ENCODE results near the gene NUP58.

NUP58 gene

DNA sequence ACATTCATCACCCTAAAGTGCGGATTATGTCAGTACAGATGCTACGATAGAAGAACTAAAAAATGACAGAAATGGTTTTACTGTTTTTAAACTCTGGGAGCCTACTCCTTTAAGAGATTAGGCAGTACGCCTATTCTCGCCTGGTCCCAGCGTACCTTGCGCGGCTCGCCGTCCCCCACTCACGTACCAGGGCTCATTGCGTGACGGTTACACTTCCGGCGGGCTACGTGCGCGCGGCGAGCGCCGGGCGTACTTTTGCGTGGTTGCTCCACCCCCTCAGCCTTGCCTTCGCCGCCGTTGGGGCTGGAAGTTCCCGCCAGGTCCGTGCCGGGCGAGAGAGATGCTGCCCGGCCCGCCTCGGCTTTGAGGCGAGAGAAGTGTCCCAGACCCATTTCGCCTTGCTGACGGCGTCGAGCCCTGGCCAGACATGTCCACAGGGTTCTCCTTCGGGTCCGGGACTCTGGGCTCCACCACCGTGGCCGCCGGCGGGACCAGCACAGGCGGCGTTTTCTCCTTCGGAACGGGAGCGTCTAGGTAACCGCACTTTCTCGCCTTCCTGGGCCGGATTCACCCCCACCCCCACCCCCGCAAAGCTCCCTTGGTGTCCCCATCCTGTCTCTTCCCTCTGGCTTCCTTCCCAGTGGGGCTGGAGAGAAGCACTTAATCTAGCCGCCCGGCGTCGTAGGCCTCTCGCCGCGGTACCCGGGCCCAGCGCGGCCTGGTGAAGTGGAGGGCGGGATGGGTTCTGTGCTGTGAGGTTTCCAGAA is at the start of gene NUP58:
TSS of gene NUP58 (plus strand) at position 279 of the 767 bp plus-strand sequence. CDS start at position 428, 149 bp downstream.
- DNase-seq (ENCODE audit: low spot score), result peak; percentile 92

DNA sequence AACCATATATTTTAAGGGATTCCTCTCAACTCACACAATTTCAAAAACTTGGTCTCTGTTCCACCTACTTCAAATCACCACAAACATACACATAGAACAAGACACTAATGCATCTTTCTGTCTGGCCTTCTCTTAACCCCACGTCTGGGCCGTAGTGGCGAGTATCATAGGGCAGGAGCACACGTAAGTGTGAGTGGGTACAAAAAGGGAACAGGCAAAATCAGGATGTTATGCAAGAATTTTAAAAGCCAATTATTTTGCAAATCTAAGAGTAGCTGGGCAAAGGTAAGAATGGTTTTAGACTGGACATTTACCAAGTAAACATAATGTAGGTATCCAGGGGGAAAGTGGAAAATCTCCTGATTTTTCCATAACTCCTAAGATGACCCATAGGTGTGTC is 49.2 kb upstream of the NUP58 start:
- no peak for DNase-seq (ENCODE audit: low spot score)

- no peak for DNase-seq (ENCODE audit: low spot score)
Measured at GRCh38 chr13:25252752-25253151, 48.7 kb upstream of the NUP58 start.

- DNase-seq (ENCODE audit: low spot score), result no peak
Measured at GRCh38 chr13:25253702-25254101, 47.7 kb upstream of the NUP58 start.

DNA sequence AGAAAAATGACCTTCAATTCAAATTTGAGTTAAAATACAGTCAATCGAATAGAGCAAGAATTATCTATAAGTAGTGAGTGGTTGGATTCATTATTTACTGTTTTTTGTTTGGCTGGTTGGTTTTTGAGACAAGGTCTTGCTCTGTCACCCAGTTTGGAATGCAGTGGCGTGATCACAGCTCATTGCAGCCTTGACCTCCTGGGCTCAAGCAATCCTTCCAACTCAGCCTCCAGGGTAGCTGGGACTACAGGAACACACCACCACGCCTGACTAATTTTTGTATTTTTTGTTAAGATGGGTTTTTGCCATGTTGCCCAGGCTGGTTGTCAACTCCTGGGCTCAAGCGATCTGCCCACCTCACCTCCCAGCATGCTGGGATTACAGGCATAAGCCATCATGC is 39.2 kb upstream of the NUP58 start:
- no peak for DNase-seq (ENCODE audit: low spot score)

DNA sequence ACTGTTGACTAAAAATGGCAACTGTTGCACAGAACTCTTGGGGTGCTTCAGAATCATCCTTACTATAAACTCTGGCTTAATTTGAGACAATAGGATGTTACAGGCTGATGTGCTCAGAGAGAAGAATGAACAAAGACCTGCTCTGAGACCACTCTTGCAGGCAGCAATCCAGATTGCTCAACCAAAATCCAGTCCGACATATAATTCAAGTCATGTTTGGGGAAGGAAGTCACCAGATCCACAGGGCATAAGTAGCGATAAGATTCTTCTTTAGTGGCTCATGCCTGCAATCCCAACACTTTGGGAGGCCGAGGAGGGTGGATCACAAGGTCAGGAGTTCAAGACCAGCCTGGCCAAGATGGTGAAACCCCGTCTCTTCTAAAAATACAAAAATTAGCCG is 34.7 kb upstream of the NUP58 start:
- no peak for DNase-seq (ENCODE audit: low spot score)

DNA sequence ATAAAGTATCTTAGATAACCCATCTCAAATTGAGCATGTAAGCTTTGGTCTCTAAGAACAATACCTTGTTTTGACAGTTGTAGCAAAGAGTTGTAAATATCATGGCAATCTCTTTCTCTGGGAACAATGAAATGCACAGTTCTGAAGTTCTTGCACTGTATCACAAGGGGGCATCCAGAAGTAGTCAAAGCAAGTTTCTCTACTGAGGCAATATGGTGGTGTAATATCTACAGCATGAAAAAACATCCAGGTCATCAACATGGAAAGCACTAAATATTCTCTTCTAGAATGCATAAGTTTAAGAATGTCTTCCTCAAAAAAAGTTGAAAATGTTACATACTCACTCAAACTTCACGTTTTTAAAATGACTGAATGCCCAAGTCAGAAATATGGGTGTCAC is 33.7 kb upstream of the NUP58 start:
- DNase-seq (ENCODE audit: low spot score), result peak; percentile 16

DNA sequence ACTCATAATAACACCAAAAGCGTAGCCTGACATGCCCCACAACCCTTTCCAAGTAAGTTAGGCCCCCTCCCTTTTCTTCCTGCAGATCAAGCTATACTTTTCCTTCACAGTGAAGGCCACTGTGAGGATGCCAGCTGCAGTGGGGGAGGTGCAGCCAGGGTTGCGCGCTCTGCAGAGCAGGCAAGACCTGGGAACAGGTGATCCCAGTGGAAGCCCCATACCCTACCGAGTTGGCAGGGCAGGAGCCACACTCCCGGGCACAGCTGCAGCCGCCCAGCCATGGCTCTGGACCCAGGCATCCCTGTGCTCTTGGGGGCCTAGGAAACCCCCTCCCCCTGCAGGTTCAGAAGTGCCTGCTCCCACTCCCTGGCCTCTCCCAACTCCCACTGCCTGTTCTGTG is 32.9 kb upstream of the NUP58 start:
- DNase-seq (ENCODE audit: low spot score), result no peak

DNA sequence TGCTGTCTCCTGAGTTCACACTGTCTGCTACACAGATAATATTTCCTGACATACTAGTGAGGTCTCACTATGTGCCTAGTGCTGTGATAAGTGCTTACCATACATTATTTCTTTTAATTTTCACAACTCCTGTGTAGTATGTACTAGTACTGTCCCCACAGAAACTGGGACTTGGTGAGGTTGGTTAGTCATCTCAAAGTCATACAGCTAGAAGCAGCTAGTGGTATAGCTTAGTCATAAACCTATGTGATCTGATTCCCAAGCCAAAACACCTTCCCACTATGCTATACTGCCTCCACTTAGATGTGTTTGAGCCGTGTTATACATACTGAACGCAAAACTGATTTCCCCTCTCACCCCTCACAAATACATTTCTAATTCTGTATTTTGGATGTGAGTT is 24.7 kb upstream of the NUP58 start:
- no peak for DNase-seq (ENCODE audit: low spot score)

DNA sequence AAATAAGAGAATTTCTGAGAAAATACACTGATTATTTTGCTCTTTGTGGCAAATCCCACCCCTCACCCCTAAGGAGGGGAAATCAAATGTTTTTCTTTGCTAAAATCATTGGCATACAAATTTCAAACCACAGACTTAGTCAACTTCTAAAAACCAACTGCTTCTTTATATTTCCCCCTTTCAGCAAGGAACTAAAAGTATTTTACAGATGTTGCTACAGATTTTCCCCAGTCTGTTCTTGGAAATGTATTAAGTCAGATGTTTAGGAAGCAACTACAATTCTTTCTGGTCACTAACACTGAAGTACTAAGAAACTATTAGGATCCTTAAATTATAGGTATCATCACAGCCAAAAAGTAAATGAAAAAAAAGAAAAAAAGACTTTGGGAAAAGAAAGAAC is 21.0 kb upstream of the NUP58 start:
- no peak for DNase-seq (ENCODE audit: low spot score)

DNA sequence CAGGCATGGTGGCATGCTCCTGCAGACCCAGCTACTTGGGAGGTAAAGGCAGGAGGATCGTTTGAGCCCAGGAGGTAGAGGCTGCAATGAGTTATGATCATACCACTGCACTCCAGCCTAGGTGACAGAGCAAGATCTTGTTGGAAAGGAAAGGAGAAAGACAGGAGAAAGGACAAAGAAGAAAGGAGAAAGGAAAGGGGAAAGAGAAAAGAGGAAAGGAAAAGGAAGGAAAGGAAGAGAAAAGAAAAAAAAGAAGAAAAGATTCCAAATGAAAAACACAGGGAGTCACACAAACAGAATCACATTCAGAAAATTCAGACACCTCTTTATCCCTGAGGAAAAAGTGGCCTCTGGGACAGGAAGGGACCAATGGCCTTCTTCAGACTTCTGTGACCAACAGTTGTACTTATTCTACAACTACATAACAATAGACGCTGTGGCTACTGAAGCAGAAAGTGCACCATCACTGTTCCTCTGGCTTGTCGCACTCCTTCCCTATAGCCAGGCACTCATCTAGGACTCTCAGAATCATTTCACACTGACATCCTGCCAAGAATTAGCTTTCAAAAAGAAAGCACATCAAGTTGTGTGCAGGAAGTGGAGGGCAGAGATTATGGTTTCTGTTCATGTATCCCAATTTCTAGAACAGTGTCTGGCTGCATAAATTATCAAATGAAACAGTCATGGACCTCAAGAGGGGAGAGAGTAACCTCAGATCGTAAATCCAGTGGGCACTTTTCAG is 20.1 kb upstream of the NUP58 start:
- no peak for DNase-seq (ENCODE audit: low spot score)

- no peak for DNase-seq (ENCODE audit: low spot score)
Measured at GRCh38 chr13:25281935-25282332, 19.5 kb upstream of the NUP58 start.

- DNase-seq (ENCODE audit: low spot score), result peak; percentile 35
Measured at GRCh38 chr13:25286308-25286968, 15.0 kb upstream of the NUP58 start.

GRCh38 chr13:25286969-25287961 is 14.2 kb upstream of the NUP58 start, which contains the start of gene MTMR6:
Gene MTMR6, minus strand, starts transcription at chr13:25287488. Its CDS starts 241 bp downstream, at chr13:25287247.
- DNase-seq (ENCODE audit: low spot score), result peak; percentile 89

GRCh38 chr13:25288966-25289365 is 12.5 kb upstream of the NUP58 start:
- DNase-seq (ENCODE audit: low spot score), result no peak

DNA sequence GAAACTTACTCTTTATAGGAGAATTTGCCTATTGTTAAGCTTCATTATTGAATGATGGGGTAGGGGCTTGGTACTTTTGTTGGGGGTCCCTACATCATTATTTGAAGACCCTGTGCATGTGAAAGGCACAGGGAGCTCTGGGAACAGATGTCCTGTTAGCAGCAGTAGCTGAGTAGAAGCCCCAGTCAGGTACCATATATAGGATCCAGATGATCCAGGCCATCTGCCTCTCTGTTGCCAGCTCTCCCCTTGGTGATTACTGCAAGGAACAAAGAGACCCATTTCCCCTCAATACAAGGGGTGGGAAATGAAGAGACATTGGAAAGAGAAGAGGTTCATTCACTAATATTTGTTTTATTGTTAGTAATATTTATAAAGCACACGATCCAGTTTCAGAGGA is 9.7 kb upstream of the NUP58 start:
- no peak for DNase-seq (ENCODE audit: low spot score)

GRCh38 chr13:25292301-25292700 is 9.1 kb upstream of the NUP58 start:
- DNase-seq (ENCODE audit: low spot score), result no peak

DNA sequence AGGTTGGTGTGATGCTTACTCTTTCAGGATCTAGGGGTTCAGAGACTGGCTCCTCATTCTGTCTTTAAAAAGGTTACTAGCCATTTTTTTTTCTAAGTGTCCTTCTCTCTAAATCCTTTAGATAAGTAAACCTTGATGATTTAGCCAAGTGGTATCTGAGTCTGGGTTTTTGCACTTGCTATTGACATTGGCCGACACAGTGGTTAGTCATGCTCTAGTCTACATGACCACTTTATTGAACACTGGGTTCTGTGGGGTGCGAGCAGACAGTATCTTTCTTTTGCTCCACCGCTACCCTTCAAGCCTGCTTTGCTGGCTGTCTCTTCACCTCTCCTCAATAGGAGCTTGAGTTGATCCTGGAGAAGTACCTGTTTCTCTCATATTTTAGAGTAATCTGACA is 6.2 kb upstream of the NUP58 start:
- DNase-seq (ENCODE audit: low spot score), result no peak

DNA sequence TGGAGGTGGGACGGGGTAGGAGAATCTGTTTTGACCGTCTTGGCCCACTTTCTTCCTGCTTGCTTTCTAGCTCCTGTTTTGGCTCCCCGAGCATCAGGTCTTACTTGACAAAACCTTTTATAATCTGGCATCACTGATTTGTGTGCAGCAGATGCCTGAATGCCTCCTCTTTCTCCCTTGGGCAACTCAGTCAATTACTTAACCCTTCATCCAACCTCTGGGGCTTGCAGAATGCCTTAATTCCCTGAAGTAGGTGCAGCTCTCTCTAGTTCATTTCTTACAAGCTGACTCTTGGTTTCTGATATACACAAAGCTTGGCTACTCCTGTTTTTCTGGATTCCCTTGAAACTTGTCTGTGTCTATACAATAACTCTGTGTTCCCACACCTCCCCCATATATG is 5.7 kb upstream of the NUP58 start:
- no peak for DNase-seq (ENCODE audit: low spot score)

GRCh38 chr13:25300861-25301346 is 521 bp upstream of the NUP58 start:
- DNase-seq (ENCODE audit: low spot score), result no peak

- DNase-seq (ENCODE audit: low spot score), result no peak
Measured at GRCh38 chr13:25302121-25302520, 696 bp downstream of the NUP58 start.
